Astrocyte (in vitro differentiated cells and primary cell): Measurements from ENCODE around the gene LRRC36. TPM values are rescaled to one million over a fixed set of nuclear protein-coding genes. Genes with fewer than 3 reads are reported as not detected.

Source experiments
- DNase-seq: peaks from one replicate; pipeline ENCODE4 v3.0.0-alpha.2; 2010; ENCODE audit warnings: low read depth
- FAIRE-seq: peaks from 2 replicates; lab custom pipeline; 2011; peaks lifted over from hg19 to GRCh38; lab: Jason Lieb, UNC
- H2AFZ ChIP-seq: 2 replicates; pipeline ENCODE4 v1.6.0; 2012; ENCODE audit warnings: low read depth, low read length, inconsistent platforms
- H3K27ac ChIP-seq: 2 replicates; pipeline ENCODE4 v1.5.1; 2011; ENCODE audit warnings: low read depth, low read length, inconsistent platforms
- H3K27me3 ChIP-seq: 2 replicates; pipeline ENCODE4 v1.6.0; 2011; ENCODE audit warnings: low read length, inconsistent platforms; ENCODE audit not compliant: insufficient read depth
- H3K36me3 ChIP-seq: 2 replicates; pipeline ENCODE4 v1.5.1; 2011; ENCODE audit warnings: low read length, inconsistent platforms; ENCODE audit not compliant: insufficient read depth
- H3K4me1 ChIP-seq: 2 replicates; pipeline ENCODE4 v1.5.1; 2011; ENCODE audit warnings: low read length, inconsistent platforms; ENCODE audit not compliant: insufficient read depth
- H3K4me2 ChIP-seq: 2 replicates; pipeline ENCODE4 v1.6.0; 2012; ENCODE audit warnings: low read length, inconsistent platforms
- H3K4me3 ChIP-seq: 2 replicates; pipeline ENCODE4 v1.5.1; 2011; ENCODE audit warnings: low read depth, mild to moderate bottlenecking, low read length, inconsistent platforms; ENCODE audit not compliant: insufficient read depth
- H3K79me2 ChIP-seq: 2 replicates; pipeline ENCODE4 v1.6.0; 2012; ENCODE audit warnings: mild to moderate bottlenecking, low read length, inconsistent platforms; ENCODE audit not compliant: insufficient read depth
- H3K9ac ChIP-seq: 2 replicates; pipeline ENCODE4 v1.6.0; 2012; ENCODE audit warnings: mild to moderate bottlenecking, low read length, inconsistent platforms
- H3K9me3 ChIP-seq: 2 replicates; pipeline ENCODE4 v1.5.1; 2012; ENCODE audit warnings: low read depth, mild to moderate bottlenecking, low read length, inconsistent platforms; ENCODE audit not compliant: insufficient read depth
- H4K20me1 ChIP-seq: 2 replicates; pipeline ENCODE4 v1.6.0; 2012; ENCODE audit warnings: low read length, inconsistent platforms; ENCODE audit not compliant: insufficient read depth
- H3K27ac Mint-ChIP-seq: one replicate; pipeline ENCODE4 v1.8.0; 2021; ENCODE audit warnings: mild to moderate bottlenecking, mixed read lengths; ENCODE audit not compliant: unreplicated experiment
- H3K27me3 Mint-ChIP-seq: one replicate; pipeline ENCODE4 v1.8.0; 2021; ENCODE audit warnings: low read depth, mixed read lengths; ENCODE audit not compliant: unreplicated experiment
- H3K36me3 Mint-ChIP-seq: one replicate; pipeline ENCODE4 v1.8.0; 2021; ENCODE audit warnings: low read depth, mixed read lengths; ENCODE audit not compliant: unreplicated experiment
- H3K4me1 Mint-ChIP-seq: one replicate; pipeline ENCODE4 v1.8.0; 2021; ENCODE audit warnings: low read depth, mixed read lengths; ENCODE audit not compliant: unreplicated experiment
- H3K4me3 Mint-ChIP-seq: one replicate; pipeline ENCODE4 v1.8.0; 2021; ENCODE audit warnings: mild to moderate bottlenecking, moderate library complexity, mixed read lengths; ENCODE audit not compliant: unreplicated experiment
- H3K9me3 Mint-ChIP-seq: one replicate; pipeline ENCODE4 v1.8.0; 2021; ENCODE audit warnings: mild to moderate bottlenecking, mixed read lengths; ENCODE audit not compliant: unreplicated experiment
- EZH2 ChIP-seq: IDR thresholded peaks from 2 replicates; pipeline ENCODE4 v1.6.1; 2012; ENCODE audit warnings: mild to moderate bottlenecking, low read length, inconsistent platforms; ENCODE audit not compliant: insufficient read depth
- total RNA-seq: library from RNA; stranded (reverse); gene quantifications from 2 replicates; pipeline ENCODE4 v1.2.1, GENCODE V29; 2021
- TF ChIP-seq, protein P1 (sequence below): IDR thresholded peaks from 2 replicates; pipeline ENCODE4 v1.5.1; 2011; ENCODE audit warnings: low read depth, mild to moderate bottlenecking, inconsistent platforms, low read length, moderate library complexity; ENCODE audit not compliant: insufficient read depth

LRRC36 gene
- total RNA-seq, 1 donor from 2014 or later = not detected

- Histone ChIP-seq H4K20me1 (no peaks in the 10 kb centered on the region), H3K9ac (no peak overlapping the region), H3K9me3 (no peaks in the 10 kb centered on the region), H3K4me1 (no peaks in the 10 kb centered on the region), H3K79me2 (no peaks in the 10 kb centered on the region), H3K27me3 (no peaks in the 10 kb centered on the region), H3K36me3 (no peaks in the 10 kb centered on the region), H3K4me2 (no peak overlapping the region), H3K27ac (no peak overlapping the region), H3K4me3 (no peak overlapping the region), H2AFZ (no peak overlapping the region)
- no peak for FAIRE-seq
- H3K36me3 Mint-ChIP-seq = peaks cover 6% of the 10 kb centered on the region
- no peak overlapping the region for H3K27ac Mint-ChIP-seq
- DNase-seq = no peak
- peaks cover 1% of the 10 kb centered on the region for H3K9me3 Mint-ChIP-seq
- peaks cover 40% of the 10 kb centered on the region for H3K27me3 Mint-ChIP-seq
- no peak overlapping the region for H3K4me3 Mint-ChIP-seq
- no peak for TF ChIP-seq EZH2
- TF ChIP-seq, protein P1, sequence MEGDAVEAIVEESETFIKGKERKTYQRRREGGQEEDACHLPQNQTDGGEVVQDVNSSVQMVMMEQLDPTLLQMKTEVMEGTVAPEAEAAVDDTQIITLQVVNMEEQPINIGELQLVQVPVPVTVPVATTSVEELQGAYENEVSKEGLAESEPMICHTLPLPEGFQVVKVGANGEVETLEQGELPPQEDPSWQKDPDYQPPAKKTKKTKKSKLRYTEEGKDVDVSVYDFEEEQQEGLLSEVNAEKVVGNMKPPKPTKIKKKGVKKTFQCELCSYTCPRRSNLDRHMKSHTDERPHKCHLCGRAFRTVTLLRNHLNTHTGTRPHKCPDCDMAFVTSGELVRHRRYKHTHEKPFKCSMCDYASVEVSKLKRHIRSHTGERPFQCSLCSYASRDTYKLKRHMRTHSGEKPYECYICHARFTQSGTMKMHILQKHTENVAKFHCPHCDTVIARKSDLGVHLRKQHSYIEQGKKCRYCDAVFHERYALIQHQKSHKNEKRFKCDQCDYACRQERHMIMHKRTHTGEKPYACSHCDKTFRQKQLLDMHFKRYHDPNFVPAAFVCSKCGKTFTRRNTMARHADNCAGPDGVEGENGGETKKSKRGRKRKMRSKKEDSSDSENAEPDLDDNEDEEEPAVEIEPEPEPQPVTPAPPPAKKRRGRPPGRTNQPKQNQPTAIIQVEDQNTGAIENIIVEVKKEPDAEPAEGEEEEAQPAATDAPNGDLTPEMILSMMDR = no peak
- H3K4me1 Mint-ChIP-seq = peaks cover 13% of the 10 kb centered on the region
Measured at GRCh38 chr16:67287960-67288359, 38.7 kb upstream of the LRRC36 start.

DNA sequence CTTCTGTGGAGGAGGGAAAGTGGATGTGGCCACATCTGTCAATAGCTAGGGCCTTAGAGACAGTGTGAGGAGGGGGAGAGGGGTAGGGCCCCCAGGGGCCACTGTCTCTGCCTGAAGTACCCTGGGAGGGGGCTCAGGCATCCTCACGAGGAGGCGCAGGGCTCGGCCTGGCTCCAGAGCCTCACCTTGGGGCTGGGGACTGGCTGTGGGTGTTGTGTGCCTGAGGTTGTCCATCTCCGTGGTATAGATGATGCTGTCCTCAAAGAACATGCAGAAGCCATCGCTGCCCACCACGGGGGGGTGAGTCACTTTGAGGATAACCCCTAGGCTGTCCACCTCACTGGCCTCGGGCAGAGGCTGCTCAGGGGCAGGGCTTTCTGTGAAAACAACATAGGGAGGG is 35.2 kb upstream of the LRRC36 start:
- no peak for FAIRE-seq
- peaks cover 6% of the 10 kb centered on the region for H3K4me1 ChIP-seq
- DNase-seq = no peak
- H3K9me3 Mint-ChIP-seq = no peaks in the 10 kb centered on the region
- no peak overlapping the region for H3K4me3 Mint-ChIP-seq
- no peaks in the 10 kb centered on the region for H3K36me3 ChIP-seq
- no peaks in the 10 kb centered on the region for H3K36me3 Mint-ChIP-seq
- H3K9ac ChIP-seq = no peak overlapping the region
- peaks cover 38% of the 10 kb centered on the region for H3K27me3 Mint-ChIP-seq
- peaks cover 10% of the 10 kb centered on the region for H3K4me1 Mint-ChIP-seq
- H3K4me2 ChIP-seq = no peak overlapping the region
- H3K4me3 ChIP-seq = no peak overlapping the region
- no peak overlapping the region for H2AFZ ChIP-seq
- no peak for TF ChIP-seq EZH2
- TF ChIP-seq, protein P1 = no peak
- H3K9me3 ChIP-seq = no peaks in the 10 kb centered on the region
- H4K20me1 ChIP-seq = no peaks in the 10 kb centered on the region
- H3K27me3 ChIP-seq = no peaks in the 10 kb centered on the region
- H3K27ac Mint-ChIP-seq = no peak overlapping the region
- no peak overlapping the region for H3K27ac ChIP-seq
- no peaks in the 10 kb centered on the region for H3K79me2 ChIP-seq

DNA sequence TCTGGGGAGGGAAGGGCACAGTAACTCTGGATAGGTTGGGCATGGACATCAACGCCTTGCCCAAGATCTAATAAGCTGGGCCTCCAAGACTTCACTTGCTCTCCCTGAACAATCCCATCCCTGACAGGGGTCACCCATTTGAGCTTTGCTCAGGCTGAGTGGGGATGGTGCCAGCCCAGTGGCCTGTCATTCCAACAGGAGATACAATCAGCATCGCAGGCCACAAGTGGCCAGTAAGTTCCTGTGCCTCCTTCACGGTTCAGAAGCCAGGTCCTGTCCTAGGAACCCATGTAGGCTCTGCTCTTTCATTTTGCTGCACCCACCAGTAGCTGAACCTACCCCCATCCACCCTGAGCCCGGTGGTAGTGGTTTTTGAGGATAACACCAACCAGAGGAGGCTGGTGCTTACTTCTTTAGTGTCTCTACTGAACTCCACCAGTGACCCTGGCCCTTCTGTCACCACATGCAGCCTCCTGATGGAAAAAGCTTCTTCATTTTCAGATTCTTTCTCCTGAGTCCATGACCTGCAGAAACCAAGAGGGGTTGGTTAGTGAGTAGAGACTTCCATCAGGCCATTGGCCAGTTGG is 32.4 kb upstream of the LRRC36 start:
- no peaks in the 10 kb centered on the region for H3K9me3 ChIP-seq
- H3K4me1 Mint-ChIP-seq = peaks cover 15% of the 10 kb centered on the region
- H3K79me2 ChIP-seq = no peaks in the 10 kb centered on the region
- no peak overlapping the region for H3K4me3 ChIP-seq
- H4K20me1 ChIP-seq = no peaks in the 10 kb centered on the region
- TF ChIP-seq EZH2 = no peak
- H3K4me3 Mint-ChIP-seq = no peak overlapping the region
- H3K27me3 Mint-ChIP-seq = peaks cover 34% of the 10 kb centered on the region
- FAIRE-seq (no peak), DNase-seq (no peak)
- no peak overlapping the region for H3K9ac ChIP-seq
- no peak overlapping the region for H2AFZ ChIP-seq
- no peak overlapping the region for H3K27ac Mint-ChIP-seq
- H3K9me3 Mint-ChIP-seq = no peaks in the 10 kb centered on the region
- no peaks in the 10 kb centered on the region for H3K27me3 ChIP-seq
- no peak overlapping the region for H3K27ac ChIP-seq
- H3K36me3 Mint-ChIP-seq = no peaks in the 10 kb centered on the region
- peaks cover 13% of the 10 kb centered on the region for H3K4me1 ChIP-seq
- no peaks in the 10 kb centered on the region for H3K36me3 ChIP-seq
- no peak overlapping the region for H3K4me2 ChIP-seq
